Type B pancreatic cell (in vitro differentiated cells): Measurements from ENCODE around the gene DPYSL4. TPM values are rescaled to one million over a fixed set of nuclear protein-coding genes. Genes with fewer than 3 reads are reported as not detected.

Source experiments
- DNase-seq: peaks from one replicate; pipeline ENCODE4 v3.0.0; 2021; ENCODE audit warnings: mixed read lengths; ENCODE audit not compliant: unreplicated experiment; ENCODE audit errors: extremely low spot score
- H3K27ac Mint-ChIP-seq: 2 replicates; pipeline ENCODE4 v1.8.0; 2021; ENCODE audit warnings: mild to moderate bottlenecking, mixed read lengths
- H3K27me3 Mint-ChIP-seq: 2 replicates; pipeline ENCODE4 v1.8.0; 2021; ENCODE audit warnings: mixed read lengths
- H3K36me3 Mint-ChIP-seq: 2 replicates; pipeline ENCODE4 v1.8.0; 2021; ENCODE audit warnings: mixed read lengths
- H3K4me1 Mint-ChIP-seq: one replicate; pipeline ENCODE4 v1.8.0; 2021; ENCODE audit warnings: mixed read lengths; ENCODE audit not compliant: unreplicated experiment
- H3K4me3 Mint-ChIP-seq: 2 replicates; pipeline ENCODE4 v1.8.0; 2021; ENCODE audit warnings: mild to moderate bottlenecking, mixed read lengths
- H3K9me3 Mint-ChIP-seq: 2 replicates; pipeline ENCODE4 v1.8.0; 2021; ENCODE audit warnings: mixed read lengths
- total RNA-seq: library from RNA; stranded (reverse); gene quantifications from 2 replicates; pipeline ENCODE4 v1.2.1, GENCODE V29; 2021; ENCODE audit warnings: low replicate concordance
- TF ChIP-seq, protein P1 (sequence below): fragments of 200-600 bp; sonication (generic); conservative IDR thresholded peaks from 2 replicates; pipeline ENCODE4 v1.5.0; 2021; ENCODE audit warnings: antibody characterized with exemption, mild to moderate bottlenecking

The DPYSL4 gene
- total RNA-seq, 1 donor from 2014 or later, result 61.9 TPM

DNA sequence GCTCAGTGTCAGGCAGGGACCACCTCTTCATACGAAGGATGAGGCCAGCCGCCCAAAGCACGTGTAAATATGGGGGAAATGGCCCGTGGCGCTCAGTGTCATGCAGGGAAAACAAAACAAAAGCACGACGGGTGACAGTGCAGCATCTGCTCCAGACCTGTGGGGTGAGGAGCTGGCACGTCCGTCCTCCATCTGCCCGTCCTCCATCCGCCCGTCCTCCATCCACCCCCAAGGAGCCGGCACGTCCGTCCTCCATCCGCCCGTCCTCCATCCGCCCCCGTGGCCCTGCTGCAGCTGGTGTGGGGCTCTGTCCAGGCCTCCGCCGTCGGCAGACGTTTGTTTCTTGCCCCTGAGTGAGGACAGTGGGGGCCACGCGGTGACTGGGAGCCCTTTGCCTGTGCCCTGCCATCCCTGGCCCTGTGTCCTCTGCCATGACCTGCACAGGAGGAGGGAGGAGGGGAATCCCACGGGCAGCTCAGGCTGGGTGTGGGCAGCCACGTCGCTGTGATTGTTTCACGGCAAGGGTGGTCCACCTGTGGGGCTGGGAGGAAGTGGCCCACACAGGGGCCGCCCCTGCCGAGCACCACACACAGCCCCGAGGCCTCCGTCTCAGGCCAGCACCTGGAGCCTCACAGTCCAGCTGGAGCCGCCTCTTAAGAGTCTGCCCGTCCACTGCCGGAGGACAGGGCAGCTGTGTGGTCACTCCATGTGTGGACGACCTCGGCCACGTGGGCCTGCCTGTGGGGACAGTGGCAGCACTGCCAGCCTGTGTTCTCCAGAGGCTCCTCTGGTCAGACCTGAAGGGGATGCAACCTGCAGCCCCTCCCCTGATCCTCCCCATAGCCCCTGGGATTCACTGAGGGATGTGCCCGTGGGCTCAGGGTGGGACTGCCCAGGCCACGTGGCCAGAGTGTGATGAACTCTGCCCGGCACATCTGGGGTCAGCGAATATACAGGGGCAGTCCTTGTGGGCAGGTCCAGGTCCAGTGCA, 38.2 kb upstream of the DPYSL4 start:
- TF ChIP-seq, protein P1, sequence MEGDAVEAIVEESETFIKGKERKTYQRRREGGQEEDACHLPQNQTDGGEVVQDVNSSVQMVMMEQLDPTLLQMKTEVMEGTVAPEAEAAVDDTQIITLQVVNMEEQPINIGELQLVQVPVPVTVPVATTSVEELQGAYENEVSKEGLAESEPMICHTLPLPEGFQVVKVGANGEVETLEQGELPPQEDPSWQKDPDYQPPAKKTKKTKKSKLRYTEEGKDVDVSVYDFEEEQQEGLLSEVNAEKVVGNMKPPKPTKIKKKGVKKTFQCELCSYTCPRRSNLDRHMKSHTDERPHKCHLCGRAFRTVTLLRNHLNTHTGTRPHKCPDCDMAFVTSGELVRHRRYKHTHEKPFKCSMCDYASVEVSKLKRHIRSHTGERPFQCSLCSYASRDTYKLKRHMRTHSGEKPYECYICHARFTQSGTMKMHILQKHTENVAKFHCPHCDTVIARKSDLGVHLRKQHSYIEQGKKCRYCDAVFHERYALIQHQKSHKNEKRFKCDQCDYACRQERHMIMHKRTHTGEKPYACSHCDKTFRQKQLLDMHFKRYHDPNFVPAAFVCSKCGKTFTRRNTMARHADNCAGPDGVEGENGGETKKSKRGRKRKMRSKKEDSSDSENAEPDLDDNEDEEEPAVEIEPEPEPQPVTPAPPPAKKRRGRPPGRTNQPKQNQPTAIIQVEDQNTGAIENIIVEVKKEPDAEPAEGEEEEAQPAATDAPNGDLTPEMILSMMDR, result no peak
- no peak overlapping the region for H3K27ac Mint-ChIP-seq
- no peaks in the 10 kb centered on the region for H3K27me3 Mint-ChIP-seq
- H3K4me3 Mint-ChIP-seq, result no peak overlapping the region
- no peaks in the 10 kb centered on the region for H3K4me1 Mint-ChIP-seq
- no peak for DNase-seq
- H3K9me3 Mint-ChIP-seq, result no peaks in the 10 kb centered on the region
- H3K36me3 Mint-ChIP-seq, result no peaks in the 10 kb centered on the region

DNA sequence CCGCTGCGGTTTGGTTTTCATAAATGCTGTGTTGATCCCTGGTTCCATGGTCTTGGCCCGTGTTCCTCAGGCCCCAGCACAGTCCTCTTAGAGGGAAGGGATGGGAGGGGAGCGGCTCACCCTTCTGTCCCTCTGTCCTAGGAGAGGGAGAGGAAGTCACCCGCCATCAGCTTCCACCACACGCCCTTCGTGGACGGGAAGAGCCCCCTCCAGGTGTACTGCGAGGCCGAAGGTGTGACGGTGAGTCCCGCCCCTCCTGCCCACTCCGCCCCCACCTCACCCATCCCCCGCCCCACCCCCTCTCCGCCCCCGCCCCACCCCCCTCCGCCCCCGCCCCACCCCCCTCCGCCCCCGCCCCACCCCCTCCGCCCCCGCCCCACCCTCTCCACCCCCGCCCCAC, 37.5 kb upstream of the DPYSL4 start:
- DNase-seq, result no peak
- H3K36me3 Mint-ChIP-seq, result no peaks in the 10 kb centered on the region

GRCh38 chr10:132149917-132150316, 36.8 kb upstream of the DPYSL4 start:
- TF ChIP-seq, protein P1, result no peak
- Mint-ChIP-seq H3K27me3 (no peaks in the 10 kb centered on the region), H3K36me3 (no peaks in the 10 kb centered on the region), H3K9me3 (no peaks in the 10 kb centered on the region), H3K4me3 (no peak overlapping the region), H3K4me1 (no peaks in the 10 kb centered on the region), H3K27ac (no peak overlapping the region)
- DNase-seq, result no peak

More for the DNA sequence above, 37.5 kb upstream of the DPYSL4 start:
- Mint-ChIP-seq H3K27me3 (no peaks in the 10 kb centered on the region), H3K4me1 (no peaks in the 10 kb centered on the region), H3K27ac (no peak overlapping the region), H3K9me3 (no peaks in the 10 kb centered on the region), H3K4me3 (no peak overlapping the region)
- TF ChIP-seq, protein P1, result no peak

- H3K4me3 Mint-ChIP-seq, result no peak overlapping the region
- no peaks in the 10 kb centered on the region for H3K36me3 Mint-ChIP-seq
- H3K4me1 Mint-ChIP-seq, result no peaks in the 10 kb centered on the region
- no peaks in the 10 kb centered on the region for H3K27me3 Mint-ChIP-seq
- TF ChIP-seq, protein P1, result no peak
- no peaks in the 10 kb centered on the region for H3K9me3 Mint-ChIP-seq
- no peak overlapping the region for H3K27ac Mint-ChIP-seq
- DNase-seq, result no peak
These were observed 36.0 kb upstream of the DPYSL4 start for GRCh38 chr10:132150777-132151176.

DNA sequence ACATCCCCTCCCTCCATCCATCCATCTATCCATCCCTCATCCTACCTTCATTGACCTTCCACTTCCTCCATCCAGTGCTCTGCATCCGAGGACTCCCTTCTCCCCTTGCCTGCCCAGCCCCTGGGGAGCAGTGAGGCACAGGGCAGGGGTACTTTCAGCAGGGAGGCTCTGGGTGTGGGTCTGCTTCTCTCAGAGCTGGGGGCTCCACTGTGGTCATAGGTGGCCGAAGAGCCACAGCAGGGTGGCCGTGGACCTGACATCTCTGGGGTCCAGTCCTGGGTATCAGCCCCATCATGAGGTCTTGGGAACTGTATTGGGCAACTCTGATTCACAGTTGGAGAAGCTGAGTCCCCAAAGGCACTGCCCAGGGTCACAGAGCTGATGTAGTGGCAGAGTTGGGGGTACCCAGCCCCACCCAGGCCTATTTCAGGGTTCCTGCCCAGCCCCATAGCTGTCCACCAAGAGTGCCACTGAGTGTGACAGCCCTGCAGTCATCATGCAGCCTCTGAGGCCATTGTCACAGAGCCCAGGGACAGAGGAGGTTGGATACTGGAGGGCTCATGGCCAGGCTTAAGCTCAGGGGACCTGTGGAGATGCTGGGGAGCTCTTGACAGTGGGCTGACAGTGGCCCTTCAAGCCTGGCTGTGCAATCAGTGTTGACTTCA, 35.3 kb upstream of the DPYSL4 start:
- DNase-seq, result no peak
- no peaks in the 10 kb centered on the region for H3K9me3 Mint-ChIP-seq
- H3K27me3 Mint-ChIP-seq, result no peaks in the 10 kb centered on the region
- H3K4me3 Mint-ChIP-seq, result no peak overlapping the region
- TF ChIP-seq, protein P1, result no peak
- H3K4me1 Mint-ChIP-seq, result no peaks in the 10 kb centered on the region
- no peaks in the 10 kb centered on the region for H3K36me3 Mint-ChIP-seq
- H3K27ac Mint-ChIP-seq, result no peak overlapping the region
